Suprapubic skin (tissue), 4 donors: Measurements from ENCODE around the gene C6orf52.

Source experiments
- EP300 ChIP-seq: sonication (generic); formaldehyde crosslinking; IDR thresholded peaks from one replicate; pipeline ENCODE4 v1.6.1; 2017; ENCODE audit warnings: antibody characterized with exemption
- POLR2AphosphoS5 ChIP-seq, 3 donors: sonication (generic); formaldehyde crosslinking; IDR thresholded peaks; one replicate each; pipeline ENCODE4 v1.6.1; 2017; ENCODE audit warnings: antibody characterized with exemption in 3 of 3
- TF ChIP-seq, protein P1 (sequence below), 2 donors: fragments of 200-600 bp in 1 of 2; fragments of 450-650 bp in 1 of 2; sonication (generic) in 1 of 2; IDR thresholded peaks; one replicate each; pipeline ENCODE4 v1.5.1; 2016 to 2019; ENCODE audit warnings: antibody characterized with exemption in 2 of 2, mild to moderate bottlenecking in 1 of 2, moderate library complexity in 1 of 2

DNA sequence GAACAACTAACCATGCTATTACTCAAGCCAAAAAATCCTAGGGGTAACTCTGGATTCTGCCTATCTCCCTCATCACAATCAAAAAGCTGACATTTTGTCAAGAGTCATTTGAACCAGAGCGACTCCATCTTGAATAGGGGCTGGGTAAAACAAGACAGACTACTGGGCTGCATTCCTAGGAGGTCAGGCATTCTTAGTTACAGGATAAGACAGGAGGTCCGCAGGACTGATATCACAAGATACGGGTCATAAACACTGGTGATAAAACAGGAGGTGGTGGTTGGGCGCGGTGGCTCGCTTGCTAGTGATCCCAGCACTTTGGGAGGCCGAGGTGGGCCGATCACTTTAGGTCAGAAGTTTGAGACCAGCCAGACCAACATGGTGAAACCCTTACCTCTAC, 32.2 kb downstream of the C6orf52 start:
- TF ChIP-seq, protein P1, sequence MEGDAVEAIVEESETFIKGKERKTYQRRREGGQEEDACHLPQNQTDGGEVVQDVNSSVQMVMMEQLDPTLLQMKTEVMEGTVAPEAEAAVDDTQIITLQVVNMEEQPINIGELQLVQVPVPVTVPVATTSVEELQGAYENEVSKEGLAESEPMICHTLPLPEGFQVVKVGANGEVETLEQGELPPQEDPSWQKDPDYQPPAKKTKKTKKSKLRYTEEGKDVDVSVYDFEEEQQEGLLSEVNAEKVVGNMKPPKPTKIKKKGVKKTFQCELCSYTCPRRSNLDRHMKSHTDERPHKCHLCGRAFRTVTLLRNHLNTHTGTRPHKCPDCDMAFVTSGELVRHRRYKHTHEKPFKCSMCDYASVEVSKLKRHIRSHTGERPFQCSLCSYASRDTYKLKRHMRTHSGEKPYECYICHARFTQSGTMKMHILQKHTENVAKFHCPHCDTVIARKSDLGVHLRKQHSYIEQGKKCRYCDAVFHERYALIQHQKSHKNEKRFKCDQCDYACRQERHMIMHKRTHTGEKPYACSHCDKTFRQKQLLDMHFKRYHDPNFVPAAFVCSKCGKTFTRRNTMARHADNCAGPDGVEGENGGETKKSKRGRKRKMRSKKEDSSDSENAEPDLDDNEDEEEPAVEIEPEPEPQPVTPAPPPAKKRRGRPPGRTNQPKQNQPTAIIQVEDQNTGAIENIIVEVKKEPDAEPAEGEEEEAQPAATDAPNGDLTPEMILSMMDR (IDR thresholded peaks at IDR 0.05) = no peak
- no peak for TF ChIP-seq POLR2AphosphoS5 (IDR thresholded peaks at IDR 0.05)
- no peak for TF ChIP-seq EP300
